IMR-90 (cell line): ENCODE data around the gene PATJ. TPM values are rescaled to one million over a fixed set of nuclear protein-coding genes. Genes with fewer than 3 reads are reported as not detected.

ENCODE experiments used
- ATAC-seq: fragments of 200-7000 bp; cut with Tn5 transposase; 2 replicates; pipeline ENCODE4 v1.9.1; 2020; ENCODE audit warnings: low read depth, mild to moderate bottlenecking, moderate library complexity
- BruUV-seq: library from RNA; stranded (reverse); fragments of 400-500 nt; replicated peaks from 2 replicates; lab custom pipeline; 2021; lab: Mats Ljungman, UMichigan
- CTCF ChIA-PET: fragments of 300-600 bp; formaldehyde crosslinking; extraction: SDS; loops from one replicate; lab custom pipeline; 2021; ENCODE audit warnings: antibody characterized with exemption; lab: Yijun Ruan, JAX
- POLR2A ChIA-PET: fragments of 300-600 bp; sonication (Branson Sonifier 250); formaldehyde crosslinking; loops from one replicate; lab custom pipeline; 2022; ENCODE audit warnings: antibody characterized with exemption; ENCODE audit not compliant: unreplicated experiment; lab: Charles Lee
- DNase-seq: peaks from one replicate; pipeline ENCODE4 v3.0.0; 2013
- H2AFZ ChIP-seq: replicated peaks from 2 replicates; pipeline ENCODE3; 2013; ENCODE audit warnings: low read length, mild to moderate bottlenecking; ENCODE audit not compliant: poor library complexity
- H2AK5ac ChIP-seq: 2 replicates; pipeline ENCODE4 v1.6.1; 2013; ENCODE audit warnings: low read depth, low read length, inconsistent platforms
- H2AK9ac ChIP-seq: replicated peaks from 2 replicates; pipeline ENCODE3; 2013; ENCODE audit warnings: mild to moderate bottlenecking, low read depth, low read length, moderate library complexity; ENCODE audit not compliant: poor library complexity
- H2BK120ac ChIP-seq: 2 replicates; pipeline ENCODE4 v1.6.1; 2013; ENCODE audit warnings: low read depth, low read length, inconsistent platforms
- H2BK15ac ChIP-seq: 3 replicates; pipeline ENCODE4 v1.6.1; 2013; ENCODE audit warnings: low read depth, low read length, inconsistent platforms
- H2BK20ac ChIP-seq: 2 replicates; pipeline ENCODE4 v1.6.1; 2013; ENCODE audit warnings: low read depth, mild to moderate bottlenecking, inconsistent platforms, low read length, moderate library complexity
- H2BK5ac ChIP-seq: 2 replicates; pipeline ENCODE4 v1.6.1; 2013; ENCODE audit warnings: mild to moderate bottlenecking, low read depth, low read length, inconsistent platforms; ENCODE audit not compliant: poor library complexity, severe bottlenecking
- H3K14ac ChIP-seq: replicated peaks from 2 replicates; pipeline ENCODE4 v1.6.1; 2013; ENCODE audit warnings: low read depth, low read length, inconsistent platforms
- H3K18ac ChIP-seq: 2 replicates; pipeline ENCODE4 v1.6.1; 2013; ENCODE audit warnings: low read depth, low read length, control low read depth
- H3K23ac ChIP-seq: 2 replicates; pipeline ENCODE4 v1.6.1; 2013; ENCODE audit warnings: low read depth, low read length, inconsistent platforms
- H3K27ac ChIP-seq: 2 replicates; pipeline ENCODE4 v1.5.1; 2013; ENCODE audit warnings: mild to moderate bottlenecking, control low read depth, low read length; ENCODE audit not compliant: insufficient read depth
- H3K27me3 ChIP-seq: 2 replicates; pipeline ENCODE4 v1.6.1; 2013; ENCODE audit warnings: low read length; ENCODE audit not compliant: control insufficient read depth, insufficient read depth
- H3K36me3 ChIP-seq: 2 replicates; pipeline ENCODE4 v1.6.1; 2013; ENCODE audit warnings: low read length, mixed read lengths; ENCODE audit not compliant: control insufficient read depth, insufficient read depth
- H3K4ac ChIP-seq: 2 replicates; pipeline ENCODE4 v1.6.1; 2013; ENCODE audit warnings: low read depth, low read length, inconsistent platforms
- H3K4me1 ChIP-seq: 2 replicates; pipeline ENCODE4 v1.6.1; 2013; ENCODE audit warnings: low read length, mixed read lengths; ENCODE audit not compliant: control insufficient read depth, insufficient read depth
- H3K4me2 ChIP-seq: 2 replicates; pipeline ENCODE4 v1.6.1; 2013; ENCODE audit warnings: low read depth, mild to moderate bottlenecking, control low read depth, low read length, moderate library complexity
- H3K4me3 ChIP-seq: 2 replicates; pipeline ENCODE4 v1.5.1; 2013; ENCODE audit warnings: low read depth, mild to moderate bottlenecking, control low read depth, low read length, moderate library complexity; ENCODE audit not compliant: insufficient read depth
- H3K56ac ChIP-seq: 2 replicates; pipeline ENCODE4 v1.6.1; 2013; ENCODE audit warnings: low read length, inconsistent platforms; ENCODE audit not compliant: insufficient read depth; ENCODE audit errors: extremely low read depth
- H3K79me1 ChIP-seq, 2 experiments: 2 replicates each; pipeline ENCODE4 v1.6.1; 2013; ENCODE audit warnings: low read length in 2 of 2, inconsistent platforms in 1 of 2, low read depth in 1 of 2
- H3K9ac ChIP-seq: 2 replicates; pipeline ENCODE4 v1.6.1; 2013; ENCODE audit warnings: low read depth, low read length, control low read depth
- H3K9me1 ChIP-seq: 2 replicates; pipeline ENCODE4 v1.6.1; 2013; ENCODE audit warnings: low read length, inconsistent platforms; ENCODE audit not compliant: insufficient read depth
- H3K9me3 ChIP-seq: 2 replicates; pipeline ENCODE4 v1.6.1; 2013; ENCODE audit warnings: low read length; ENCODE audit not compliant: control insufficient read depth, insufficient read depth
- H4K20me1 ChIP-seq: 2 replicates; pipeline ENCODE4 v1.6.1; 2013; ENCODE audit warnings: low read length, inconsistent platforms; ENCODE audit not compliant: insufficient read depth
- H4K5ac ChIP-seq: 2 replicates; pipeline ENCODE4 v1.6.1; 2013; ENCODE audit warnings: mild to moderate bottlenecking, low read depth, low read length, control low read depth
- H4K8ac ChIP-seq, 2 experiments: 2 replicates each; pipeline ENCODE4 v1.6.1; 2013; ENCODE audit warnings: low read depth in 2 of 2, low read length in 2 of 2, control low read depth in 1 of 2, inconsistent platforms in 1 of 2
- H4K91ac ChIP-seq: 2 replicates; pipeline ENCODE4 v1.6.1; 2013; ENCODE audit warnings: low read depth, low read length, inconsistent platforms; ENCODE audit not compliant: insufficient read depth
- MAFK ChIP-seq: IDR thresholded peaks from 2 replicates; pipeline ENCODE4 v1.6.1; 2012; ENCODE audit warnings: low read depth, low read length, improper control_type of control experiment
- POLR2A ChIP-seq: IDR thresholded peaks from 2 replicates; pipeline ENCODE4 v1.6.1; 2012; ENCODE audit warnings: mild to moderate bottlenecking, low read depth, low read length
- WGBS, 2 experiments: methylation state at CpG; one replicate each; pipeline versions ENCODE4 v1.1.5 to v1.1.7; 2013; ENCODE audit warnings: missing lambda C conversion rate in 2 of 2; ENCODE audit not compliant: insufficient read length in 1 of 2; ENCODE audit errors: extremely low coverage in 2 of 2; 5-methylcytosine and 5-hydroxymethylcytosine counted together
- dilution Hi-C: fragments of 300-500 bp; cut with HindIII; formaldehyde crosslinking; loops from one replicate; pipeline ENCODE4 v1.14.3; 2018; ENCODE audit warnings: low sequenced_read_pairs; ENCODE audit not compliant: unreplicated experiment
- in situ Hi-C: fragments of 300-500 bp; cut with MboI; formaldehyde crosslinking; loops from 3 replicates; pipeline ENCODE4 v1.14.3; 2019; ENCODE audit warnings: low sequenced_read_pairs, inconsistent platforms, mixed read lengths
- intact Hi-C: fragments of 100-400 bp; cut with micrococcal nuclease; formaldehyde crosslinking; loops from 2 replicates; pipeline ENCODE4 v1.10.0; 2022
- polyA plus RNA-seq, 3 experiments: library from polyadenylated mRNA; depleted of rRNA; stranded (reverse); fragments of >200 nt; gene quantifications; 2 replicates each; pipeline ENCODE4 v1.2.3, GENCODE V29; 2012; ENCODE audit warnings: low replicate concordance in 1 of 3
- total RNA-seq: library from RNA; depleted of rRNA; stranded (reverse); fragments of >200 nt; gene quantifications from 2 replicates; pipeline ENCODE4 v1.2.3, GENCODE V29; 2012

The PATJ gene
- total and polyA plus RNA-seq, 2 of the 4 experiments (the other 2 are of a cell fraction) = 2.0 to 3.4 TPM

DNA sequence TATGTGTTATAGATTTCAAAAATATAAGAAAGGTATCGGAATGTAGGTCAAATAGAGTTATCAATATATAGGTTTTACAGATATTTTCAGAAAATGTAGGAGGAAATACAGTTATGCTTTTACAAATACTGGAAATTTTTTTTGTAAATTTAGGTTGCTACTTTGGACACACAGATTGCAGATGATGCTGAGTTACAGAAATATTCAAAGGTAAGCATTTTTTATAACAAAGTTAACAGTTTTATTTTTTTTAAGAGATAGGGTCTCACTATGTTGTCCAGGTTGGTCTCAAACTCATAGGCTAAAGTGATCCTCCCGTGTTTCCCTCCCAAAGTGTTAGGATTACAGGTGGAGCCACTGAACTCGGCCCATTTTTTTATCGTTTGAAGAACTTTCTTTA is 66.0 kb downstream of the PATJ start:
- Histone ChIP-seq H4K20me1 (no peaks in the 10 kb centered on the region), H4K5ac (no peak overlapping the region), H3K23ac (no peak overlapping the region), H3K9ac (no peak overlapping the region), H4K91ac (no peak overlapping the region), H3K9me3 (no peaks in the 10 kb centered on the region), H2BK15ac (no peak overlapping the region), H3K27ac (no peak overlapping the region), H3K4me2 (no peak overlapping the region), H3K36me3 (no peaks in the 10 kb centered on the region), H3K4ac (no peak overlapping the region), H3K14ac (no peak overlapping the region), H2BK120ac (no peak overlapping the region), H3K79me1 (no peaks in the 10 kb centered on the region), H2AK9ac (no peak overlapping the region), H3K9me1 (no peaks in the 10 kb centered on the region), H3K27me3 (no peaks in the 10 kb centered on the region), H3K56ac (no peak overlapping the region), H4K8ac (no peak overlapping the region), H3K4me1 (no peaks in the 10 kb centered on the region; the same call in 1 of the 2 replicates), H3K18ac (no peak overlapping the region), H2BK20ac (no peak overlapping the region), H2AK5ac (no peak overlapping the region), H3K4me3 (no peak overlapping the region), H2AFZ (no peak overlapping the region), H2BK5ac (no peak overlapping the region)
- CTCF ChIA-PET = no interaction called here
- POLR2A ChIA-PET = no interaction called here
- DNase-seq (no peak), ATAC-seq (no peak)
- intact Hi-C loops = no loop called here
- TF ChIP-seq POLR2A (no peak), MAFK (peak; percentile 52)
- 100% methylated on average over 1 of the region's 4 CpGs; no CpG with 5 or more reads in 1 of the 2 experiments for WGBS, 2 experiments
- in situ Hi-C loops = no loop called here
- dilution Hi-C loops = no loop called here
- no TSS peak for BruUV-seq
